Body of pancreas (tissue), 4 donors: Measurements from ENCODE around the gene TMEM232. TPM values are rescaled to one million over a fixed set of nuclear protein-coding genes. Genes with fewer than 3 reads are reported as not detected.
"Not testable (repeated sequence)": the region's sequence is repeated elsewhere in the genome, so short reads cannot be mapped to it uniquely, and the experiment has no call there.

ENCODE experiments used
- ATAC-seq: fragments of 150-250 bp; one replicate; pipeline ENCODE4 v1.9.1; 2016
- DNase-seq, 4 donors: peaks; one replicate each; pipeline ENCODE4 v3.0.0-alpha.2; 2019
- H3K27ac ChIP-seq, 4 donors: fragments of 200-600 bp; sonication (generic); 1 replicate in 3 of 4; 2 replicates in 1 of 4; pipeline versions ENCODE4 v1.5.1 to v1.6.1; 2016 to 2019; ENCODE audit warnings: mild to moderate bottlenecking in 1 of 4, mixed read lengths in 1 of 4, moderate library complexity in 1 of 4
- H3K27me3 ChIP-seq, 2 donors: fragments of 200-600 bp; sonication (generic); one replicate each; pipeline ENCODE4 v1.6.0; 2016; ENCODE audit warnings: mild to moderate bottlenecking in 1 of 2
- H3K36me3 ChIP-seq, 2 donors: fragments of 200-600 bp; sonication (generic); replicated peaks in 1 of 2; 2 replicates each; pipeline ENCODE4 v1.5.1; 2016; ENCODE audit warnings: low read depth in 2 of 2; ENCODE audit not compliant: insufficient read depth in 1 of 2
- H3K4me1 ChIP-seq: fragments of 200-600 bp; sonication (generic); one replicate; pipeline ENCODE4 v1.6.0; 2016
- H3K4me3 ChIP-seq, 2 donors: fragments of 200-600 bp; sonication (generic); 1 replicate in 1 of 2; 2 replicates in 1 of 2; pipeline ENCODE4 v1.5.1; 2016 to 2019
- H3K9me3 ChIP-seq, 3 donors: fragments of 200-600 bp; sonication (generic); 1 replicate in 2 of 3; 2 replicates in 1 of 3; pipeline ENCODE4 v1.5.1; 2016
- CTCF ChIP-seq, 7 experiments: fragments of 450-650 bp in 4 of 7; fragments of 200-600 bp in 3 of 7; sonication (generic) in 3 of 7; IDR thresholded peaks; one replicate each; pipeline ENCODE4 v1.5.1; 2016 to 2019; ENCODE audit warnings: antibody characterized with exemption in 7 of 7
- POLR2A ChIP-seq, 3 donors: fragments of 450-650 bp; IDR thresholded peaks; one replicate each; pipeline ENCODE4 v1.6.1; 2016; ENCODE audit warnings: antibody characterized with exemption in 3 of 3, mild to moderate bottlenecking in 2 of 3
- WGBS, 2 donors: methylation state at CpG; one replicate each; pipeline ENCODE4 v1.1.5; 2017; 5-methylcytosine and 5-hydroxymethylcytosine counted together
- intact Hi-C: fragments of 100-400 bp; cut with DNase I; formaldehyde crosslinking; loops from one replicate; pipeline ENCODE4 v1.15.1; 2023
- total RNA-seq, 2 donors: library from RNA; depleted of rRNA; stranded (reverse); fragments of >200 nt; gene quantifications; one replicate each; pipeline ENCODE4 v1.1.0, GENCODE V29; 2016

The TMEM232 gene
- total RNA-seq, 2 donors from 2014 or later, result 1.3 to 3.1 TPM

GRCh38 chr5:110702704-110703103, 23.8 kb downstream of the TMEM232 start:
- Histone ChIP-seq H3K4me1 (peaks cover 16% of the 10 kb centered on the region), H3K4me3 (no peak overlapping the region), H3K27me3 (no peaks in the 10 kb centered on the region), H3K27ac (no peak overlapping the region), H3K9me3 (no peaks in the 10 kb centered on the region), H3K36me3 (no peaks in the 10 kb centered on the region)
- TF ChIP-seq POLR2A (IDR thresholded peaks at IDR 0.05) (no peak), CTCF (IDR thresholded peaks at IDR 0.05) (no peak)
- no peak for DNase-seq
- ATAC-seq, result no peak
- WGBS, 2 donors, result 52 to 56% methylated on average over 3 of the region's 3 CpGs
- intact Hi-C loops, result no loop called here

GRCh38 chr5:110702300-110702699, 24.2 kb downstream of the TMEM232 start:
- H3K4me1 ChIP-seq, result peaks cover 16% of the 10 kb centered on the region
- no peak overlapping the region for H3K27ac ChIP-seq
- intact Hi-C loops, result no loop called here
- H3K9me3 ChIP-seq, result no peaks in the 10 kb centered on the region
- no peak overlapping the region for H3K4me3 ChIP-seq
- DNase-seq (no peak), ATAC-seq (no peak)
- 61 to 85% methylated on average over 1 of the region's 1 CpG for WGBS, 2 donors
- TF ChIP-seq POLR2A (IDR thresholded peaks at IDR 0.05) (no peak), CTCF (IDR thresholded peaks at IDR 0.05) (no peak)
- H3K27me3 ChIP-seq, result no peaks in the 10 kb centered on the region
- no peaks in the 10 kb centered on the region for H3K36me3 ChIP-seq

- H3K4me1 ChIP-seq, H3K27me3 ChIP-seq, DNase-seq, H3K4me3 ChIP-seq, H3K9me3 ChIP-seq, ATAC-seq, H3K27ac ChIP-seq, intact Hi-C loops, H3K36me3 ChIP-seq: not testable (repeated sequence)
- WGBS, 2 donors, result 65 to 100% methylated on average over 1 to 5 of the region's 5 CpGs
Observed at GRCh38 chr5:110692669-110693068, 33.8 kb downstream of the TMEM232 start.

GRCh38 chr5:110690587-110690986, 35.9 kb downstream of the TMEM232 start:
- H3K4me3 ChIP-seq, DNase-seq, H3K4me1 ChIP-seq, H3K36me3 ChIP-seq, H3K9me3 ChIP-seq, H3K27ac ChIP-seq, intact Hi-C loops, H3K27me3 ChIP-seq, ATAC-seq: not testable (repeated sequence)
- 92 to 100% methylated on average over 1 of the region's 1 CpG for WGBS, 2 donors

GRCh38 chr5:110687485-110687884, 39.0 kb downstream of the TMEM232 start:
- DNase-seq (no peak), ATAC-seq (no peak)
- no peaks in the 10 kb centered on the region for H3K4me1 ChIP-seq
- peaks cover 0 to 4% (median 3%) of the 10 kb centered on the region in 3 donors for H3K9me3 ChIP-seq
- H3K27ac ChIP-seq, result no peak overlapping the region
- no peak overlapping the region for H3K4me3 ChIP-seq
- intact Hi-C loops, result no loop called here
- no peaks in the 10 kb centered on the region for H3K27me3 ChIP-seq
- WGBS, 2 donors, result 67 to 79% methylated on average over 1 of the region's 1 CpG
- no peak for TF ChIP-seq CTCF (IDR thresholded peaks at IDR 0.05)
- H3K36me3 ChIP-seq, result no peaks in the 10 kb centered on the region

GRCh38 chr5:110686270-110686669, 40.2 kb downstream of the TMEM232 start:
- no peaks in the 10 kb centered on the region for H3K27me3 ChIP-seq
- no peak overlapping the region for H3K4me3 ChIP-seq
- ATAC-seq, result no peak
- no peak overlapping the region for H3K27ac ChIP-seq
- H3K4me1 ChIP-seq, result no peaks in the 10 kb centered on the region
- intact Hi-C loops, result no loop called here
- DNase-seq, result no peak
- H3K9me3 ChIP-seq, result peaks cover 0 to 4% (median 3%) of the 10 kb centered on the region in 3 donors
- WGBS, 2 donors, result 89 to 95% methylated on average over 2 of the region's 2 CpGs
- no peak for TF ChIP-seq CTCF (IDR thresholded peaks at IDR 0.05)
- no peak for TF ChIP-seq POLR2A (IDR thresholded peaks at IDR 0.05)
- H3K36me3 ChIP-seq, result no peaks in the 10 kb centered on the region
